ENCODE measurements around the gene ZNF432. TPM values are rescaled to one million over a fixed set of nuclear protein-coding genes. Genes with fewer than 3 reads are reported as not detected.

ZNF432 gene
- total and polyA plus RNA-seq, 2 of the 13 experiments (the other 11 are each of a cell fraction or from before 2014, with no cell fraction given) = 4.1 to 8.7 TPM

GRCh38 chr19:52007806-52008557 lies 40.7 kb downstream of the ZNF432 start, which contains the start of gene ZNF615 (continued):
- TF ChIP-seq, protein P1, sequence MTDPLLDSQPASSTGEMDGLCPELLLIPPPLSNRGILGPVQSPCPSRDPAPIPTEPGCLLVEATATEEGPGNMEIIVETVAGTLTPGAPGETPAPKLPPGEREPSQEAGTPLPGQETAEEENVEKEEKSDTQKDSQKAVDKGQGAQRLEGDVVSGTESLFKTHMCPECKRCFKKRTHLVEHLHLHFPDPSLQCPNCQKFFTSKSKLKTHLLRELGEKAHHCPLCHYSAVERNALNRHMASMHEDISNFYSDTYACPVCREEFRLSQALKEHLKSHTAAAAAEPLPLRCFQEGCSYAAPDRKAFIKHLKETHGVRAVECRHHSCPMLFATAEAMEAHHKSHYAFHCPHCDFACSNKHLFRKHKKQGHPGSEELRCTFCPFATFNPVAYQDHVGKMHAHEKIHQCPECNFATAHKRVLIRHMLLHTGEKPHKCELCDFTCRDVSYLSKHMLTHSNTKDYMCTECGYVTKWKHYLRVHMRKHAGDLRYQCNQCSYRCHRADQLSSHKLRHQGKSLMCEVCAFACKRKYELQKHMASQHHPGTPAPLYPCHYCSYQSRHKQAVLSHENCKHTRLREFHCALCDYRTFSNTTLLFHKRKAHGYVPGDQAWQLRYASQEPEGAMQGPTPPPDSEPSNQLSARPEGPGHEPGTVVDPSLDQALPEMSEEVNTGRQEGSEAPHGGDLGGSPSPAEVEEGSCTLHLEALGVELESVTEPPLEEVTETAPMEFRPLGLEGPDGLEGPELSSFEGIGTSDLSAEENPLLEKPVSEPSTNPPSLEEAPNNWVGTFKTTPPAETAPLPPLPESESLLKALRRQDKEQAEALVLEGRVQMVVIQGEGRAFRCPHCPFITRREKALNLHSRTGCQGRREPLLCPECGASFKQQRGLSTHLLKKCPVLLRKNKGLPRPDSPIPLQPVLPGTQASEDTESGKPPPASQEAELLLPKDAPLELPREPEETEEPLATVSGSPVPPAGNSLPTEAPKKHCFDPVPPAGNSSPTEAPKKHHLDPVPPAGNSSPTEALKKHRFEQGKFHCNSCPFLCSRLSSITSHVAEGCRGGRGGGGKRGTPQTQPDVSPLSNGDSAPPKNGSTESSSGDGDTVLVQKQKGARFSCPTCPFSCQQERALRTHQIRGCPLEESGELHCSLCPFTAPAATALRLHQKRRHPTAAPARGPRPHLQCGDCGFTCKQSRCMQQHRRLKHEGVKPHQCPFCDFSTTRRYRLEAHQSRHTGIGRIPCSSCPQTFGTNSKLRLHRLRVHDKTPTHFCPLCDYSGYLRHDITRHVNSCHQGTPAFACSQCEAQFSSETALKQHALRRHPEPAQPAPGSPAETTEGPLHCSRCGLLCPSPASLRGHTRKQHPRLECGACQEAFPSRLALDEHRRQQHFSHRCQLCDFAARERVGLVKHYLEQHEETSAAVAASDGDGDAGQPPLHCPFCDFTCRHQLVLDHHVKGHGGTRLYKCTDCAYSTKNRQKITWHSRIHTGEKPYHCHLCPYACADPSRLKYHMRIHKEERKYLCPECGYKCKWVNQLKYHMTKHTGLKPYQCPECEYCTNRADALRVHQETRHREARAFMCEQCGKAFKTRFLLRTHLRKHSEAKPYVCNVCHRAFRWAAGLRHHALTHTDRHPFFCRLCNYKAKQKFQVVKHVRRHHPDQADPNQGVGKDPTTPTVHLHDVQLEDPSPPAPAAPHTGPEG (CRISPR knock-in tag; IDR thresholded peaks at IDR 0.05) = no peak
- 0 out of 2 replicates have a peak, but pooled peaks have one; percentile 31 for TF ChIP-seq ZNF124 (CRISPR knock-in tag; IDR thresholded peaks at IDR 0.05)
- TF ChIP-seq REPIN1 (CRISPR knock-in tag; IDR thresholded peaks at IDR 0.05; ENCODE audit: borderline replicate concordance, low read depth) = peak; percentile 78; the same call in 1 of the 2 replicates
- TF ChIP-seq FOXK2 (IDR thresholded peaks at IDR 0.05) = peak; percentile 34; the same call in 1 of the 2 replicates
- TF ChIP-seq MIXL1 (CRISPR knock-in tag; IDR thresholded peaks at IDR 0.05) = peak; percentile 21; the same call in 1 of the 2 replicates
- TF ChIP-seq GLMP (CRISPR knock-in tag; IDR thresholded peaks at IDR 0.05; ENCODE audit: borderline replicate concordance) = no peak
- no peak for TF ChIP-seq ZNF503 (CRISPR knock-in tag; IDR thresholded peaks at IDR 0.05)
- TF ChIP-seq, protein P2, sequence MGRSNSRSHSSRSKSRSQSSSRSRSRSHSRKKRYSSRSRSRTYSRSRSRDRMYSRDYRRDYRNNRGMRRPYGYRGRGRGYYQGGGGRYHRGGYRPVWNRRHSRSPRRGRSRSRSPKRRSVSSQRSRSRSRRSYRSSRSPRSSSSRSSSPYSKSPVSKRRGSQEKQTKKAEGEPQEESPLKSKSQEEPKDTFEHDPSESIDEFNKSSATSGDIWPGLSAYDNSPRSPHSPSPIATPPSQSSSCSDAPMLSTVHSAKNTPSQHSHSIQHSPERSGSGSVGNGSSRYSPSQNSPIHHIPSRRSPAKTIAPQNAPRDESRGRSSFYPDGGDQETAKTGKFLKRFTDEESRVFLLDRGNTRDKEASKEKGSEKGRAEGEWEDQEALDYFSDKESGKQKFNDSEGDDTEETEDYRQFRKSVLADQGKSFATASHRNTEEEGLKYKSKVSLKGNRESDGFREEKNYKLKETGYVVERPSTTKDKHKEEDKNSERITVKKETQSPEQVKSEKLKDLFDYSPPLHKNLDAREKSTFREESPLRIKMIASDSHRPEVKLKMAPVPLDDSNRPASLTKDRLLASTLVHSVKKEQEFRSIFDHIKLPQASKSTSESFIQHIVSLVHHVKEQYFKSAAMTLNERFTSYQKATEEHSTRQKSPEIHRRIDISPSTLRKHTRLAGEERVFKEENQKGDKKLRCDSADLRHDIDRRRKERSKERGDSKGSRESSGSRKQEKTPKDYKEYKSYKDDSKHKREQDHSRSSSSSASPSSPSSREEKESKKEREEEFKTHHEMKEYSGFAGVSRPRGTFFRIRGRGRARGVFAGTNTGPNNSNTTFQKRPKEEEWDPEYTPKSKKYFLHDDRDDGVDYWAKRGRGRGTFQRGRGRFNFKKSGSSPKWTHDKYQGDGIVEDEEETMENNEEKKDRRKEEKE (IDR thresholded peaks at IDR 0.05) = no peak
- TF ChIP-seq, protein P3, sequence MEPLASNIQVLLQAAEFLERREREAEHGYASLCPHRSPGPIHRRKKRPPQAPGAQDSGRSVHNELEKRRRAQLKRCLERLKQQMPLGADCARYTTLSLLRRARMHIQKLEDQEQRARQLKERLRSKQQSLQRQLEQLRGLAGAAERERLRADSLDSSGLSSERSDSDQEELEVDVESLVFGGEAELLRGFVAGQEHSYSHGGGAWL (CRISPR knock-in tag; IDR thresholded peaks at IDR 0.05) = 0 out of 2 replicates have a peak, but pooled peaks have one; percentile 50
- TF ChIP-seq, protein P4, sequence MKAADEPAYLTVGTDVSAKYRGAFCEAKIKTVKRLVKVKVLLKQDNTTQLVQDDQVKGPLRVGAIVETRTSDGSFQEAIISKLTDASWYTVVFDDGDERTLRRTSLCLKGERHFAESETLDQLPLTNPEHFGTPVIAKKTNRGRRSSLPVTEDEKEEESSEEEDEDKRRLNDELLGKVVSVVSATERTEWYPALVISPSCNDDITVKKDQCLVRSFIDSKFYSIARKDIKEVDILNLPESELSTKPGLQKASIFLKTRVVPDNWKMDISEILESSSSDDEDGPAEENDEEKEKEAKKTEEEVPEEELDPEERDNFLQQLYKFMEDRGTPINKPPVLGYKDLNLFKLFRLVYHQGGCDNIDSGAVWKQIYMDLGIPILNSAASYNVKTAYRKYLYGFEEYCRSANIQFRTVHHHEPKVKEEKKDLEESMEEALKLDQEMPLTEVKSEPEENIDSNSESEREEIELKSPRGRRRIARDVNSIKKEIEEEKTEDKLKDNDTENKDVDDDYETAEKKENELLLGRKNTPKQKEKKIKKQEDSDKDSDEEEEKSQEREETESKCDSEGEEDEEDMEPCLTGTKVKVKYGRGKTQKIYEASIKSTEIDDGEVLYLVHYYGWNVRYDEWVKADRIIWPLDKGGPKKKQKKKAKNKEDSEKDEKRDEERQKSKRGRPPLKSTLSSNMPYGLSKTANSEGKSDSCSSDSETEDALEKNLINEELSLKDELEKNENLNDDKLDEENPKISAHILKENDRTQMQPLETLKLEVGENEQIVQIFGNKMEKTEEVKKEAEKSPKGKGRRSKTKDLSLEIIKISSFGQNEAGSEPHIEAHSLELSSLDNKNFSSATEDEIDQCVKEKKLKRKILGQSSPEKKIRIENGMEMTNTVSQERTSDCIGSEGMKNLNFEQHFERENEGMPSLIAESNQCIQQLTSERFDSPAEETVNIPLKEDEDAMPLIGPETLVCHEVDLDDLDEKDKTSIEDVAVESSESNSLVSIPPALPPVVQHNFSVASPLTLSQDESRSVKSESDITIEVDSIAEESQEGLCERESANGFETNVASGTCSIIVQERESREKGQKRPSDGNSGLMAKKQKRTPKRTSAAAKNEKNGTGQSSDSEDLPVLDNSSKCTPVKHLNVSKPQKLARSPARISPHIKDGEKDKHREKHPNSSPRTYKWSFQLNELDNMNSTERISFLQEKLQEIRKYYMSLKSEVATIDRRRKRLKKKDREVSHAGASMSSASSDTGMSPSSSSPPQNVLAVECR (CRISPR knock-in tag; IDR thresholded peaks at IDR 0.05; ENCODE audit: borderline replicate concordance) = peak; percentile 90; the same call in 1 of the 2 replicates
- peak; percentile 35 for TF ChIP-seq CBX1 (IDR thresholded peaks at IDR 0.05; ENCODE audit: low read depth)
